GM12891 (cell line): ENCODE measurements around the gene ARMH1.
A peak's percentile ranks its signal among the peaks of the same experiment; 100 is the strongest.

Experiments
- DNase-seq: peaks from one replicate; pipeline ENCODE4 v3.0.0; 2011; ENCODE audit warnings: low spot score; ENCODE audit not compliant: insufficient read length
- FAIRE-seq: peaks from 2 replicates; lab custom pipeline; 2011; peaks lifted over from hg19 to GRCh38; lab: Jason Lieb, UNC
- PAX5 ChIP-seq: IDR thresholded peaks from 2 replicates; pipeline ENCODE4 v1.6.1; 2011; ENCODE audit warnings: low read length, moderate library complexity, mild to moderate bottlenecking; ENCODE audit not compliant: insufficient read depth, severe bottlenecking
- POLR2A ChIP-seq: IDR thresholded peaks from 2 replicates; pipeline ENCODE4 v1.6.1; 2011; ENCODE audit warnings: low read depth, low read length, control low read depth
- POLR2AphosphoS5 ChIP-seq: IDR thresholded peaks from 2 replicates; pipeline ENCODE4 v1.6.1; 2011; ENCODE audit warnings: low read depth, low read length, control low read depth
- POU2F2 ChIP-seq: IDR thresholded peaks from 2 replicates; pipeline ENCODE4 v1.6.1; 2011; ENCODE audit warnings: low read depth, mild to moderate bottlenecking, control low read depth, low read length, moderate library complexity
- SPI1 ChIP-seq: IDR thresholded peaks from 2 replicates; pipeline ENCODE4 v1.6.1; 2011; ENCODE audit warnings: low read depth, low read length, control low read depth
- TAF1 ChIP-seq: IDR thresholded peaks from 2 replicates; pipeline ENCODE4 v1.6.1; 2011; ENCODE audit warnings: low read depth, low read length, control low read depth

Gene ARMH1

GRCh38 chr1:44635439-44635838 lies 39.1 kb upstream of the ARMH1 start:
- no peak for DNase-seq
- no peak for TF ChIP-seq POU2F2
- TF ChIP-seq TAF1 = no peak
- TF ChIP-seq POLR2AphosphoS5 = no peak
- TF ChIP-seq PAX5 = no peak
- no peak for TF ChIP-seq SPI1
- TF ChIP-seq POLR2A = no peak; the same call in 1 of the 2 replicates
- no peak for FAIRE-seq

- DNase-seq = no peak
- FAIRE-seq = no peak
- TF ChIP-seq TAF1 = no peak
- TF ChIP-seq SPI1 = no peak
- no peak; the same call in 1 of the 2 replicates for TF ChIP-seq POLR2A
- no peak for TF ChIP-seq POU2F2
- no peak for TF ChIP-seq PAX5
- TF ChIP-seq POLR2AphosphoS5 = no peak
Measured at GRCh38 chr1:44636083-44636687, 38.3 kb upstream of the ARMH1 start.

GRCh38 chr1:44636688-44637598 lies 37.6 kb upstream of the ARMH1 start:
- DNase-seq (no peak), FAIRE-seq (no peak)
- TF ChIP-seq PAX5 (no peak), POLR2AphosphoS5 (no peak), POLR2A (0 out of 2 replicates have a peak, but pooled peaks have one; percentile 3)

GRCh38 chr1:44637702-44638411 lies 36.7 kb upstream of the ARMH1 start:
- TF ChIP-seq SPI1 (no peak), POLR2AphosphoS5 (no peak), TAF1 (no peak), POLR2A (no peak), PAX5 (no peak), POU2F2 (no peak)
- DNase-seq = no peak
- no peak for FAIRE-seq

GRCh38 chr1:44640200-44640853 lies 34.2 kb upstream of the ARMH1 start:
- DNase-seq (no peak), FAIRE-seq (no peak)
- TF ChIP-seq TAF1 = no peak
- TF ChIP-seq PAX5 = no peak
- TF ChIP-seq POLR2AphosphoS5 = no peak
- TF ChIP-seq POLR2A = no peak
- TF ChIP-seq SPI1 = no peak
- TF ChIP-seq POU2F2 = no peak

GRCh38 chr1:44641126-44642102 lies 33.1 kb upstream of the ARMH1 start:
- DNase-seq (no peak), FAIRE-seq (no peak)
- TF ChIP-seq POLR2A (no peak), TAF1 (no peak), POU2F2 (no peak), POLR2AphosphoS5 (no peak), SPI1 (no peak), PAX5 (no peak)

GRCh38 chr1:44642255-44642654 lies 32.3 kb upstream of the ARMH1 start:
- FAIRE-seq = no peak
- no peak for DNase-seq
- TF ChIP-seq POU2F2 (no peak), PAX5 (no peak), TAF1 (no peak), SPI1 (no peak), POLR2A (no peak), POLR2AphosphoS5 (no peak)

- TF ChIP-seq POU2F2 (no peak), TAF1 (no peak), POLR2AphosphoS5 (no peak), POLR2A (no peak), PAX5 (no peak), SPI1 (no peak)
- DNase-seq (no peak), FAIRE-seq (no peak)
Measured at GRCh38 chr1:44642925-44643324, 31.6 kb upstream of the ARMH1 start.
